ENCODE measurements around the gene SYTL5.

Gene SYTL5

GRCh38 chrX:38163193-38163592 lies 156.8 kb downstream of the SYTL5 start:
- H3K4me3 ChIP-seq (replicated peaks; ENCODE audit: low read depth, low read length) = no peak overlapping the region
- no peak for TF ChIP-seq CTCF (IDR thresholded peaks at IDR 0.05; ENCODE audit: low read depth, low read length, missing control alignments)
- DNase-seq (ENCODE audit: extremely low read depth, low read depth) = no peak

DNA sequence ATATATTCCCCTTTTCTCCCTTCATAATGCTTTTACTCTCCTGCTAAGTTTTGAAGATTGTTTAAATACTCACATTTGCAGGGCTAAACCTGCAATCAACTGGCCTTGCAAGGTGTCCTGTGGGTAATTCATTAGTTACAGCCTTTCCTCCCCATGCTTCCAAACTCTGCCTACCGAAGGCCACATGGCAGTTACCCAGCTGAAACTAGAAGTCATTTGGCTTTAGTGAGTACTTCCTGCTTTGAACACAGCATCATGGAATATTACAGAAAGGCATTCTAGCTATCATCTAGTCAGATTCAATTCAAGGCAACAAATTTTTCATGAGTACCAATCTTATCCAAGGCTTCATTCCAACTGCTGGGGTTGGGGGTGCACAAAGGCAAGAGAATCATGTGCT lies 158.7 kb downstream of the SYTL5 start:
- no peak for TF ChIP-seq CTCF (IDR thresholded peaks at IDR 0.05; ENCODE audit: low read depth, low read length, missing control alignments)
- H3K4me3 ChIP-seq (replicated peaks; ENCODE audit: low read depth, low read length) = no peak overlapping the region
- no peak for DNase-seq (ENCODE audit: extremely low read depth, low read depth)

GRCh38 chrX:38166478-38167083 lies 160.2 kb downstream of the SYTL5 start:
- no peak for TF ChIP-seq CTCF (IDR thresholded peaks at IDR 0.05; ENCODE audit: low read depth, low read length, missing control alignments)
- H3K4me3 ChIP-seq (replicated peaks; ENCODE audit: low read depth, low read length) = no peak overlapping the region
- DNase-seq (ENCODE audit: extremely low read depth, low read depth) = no peak

GRCh38 chrX:38170556-38170955 lies 164.2 kb downstream of the SYTL5 start:
- H3K4me3 ChIP-seq (replicated peaks; ENCODE audit: low read depth, low read length) = no peak overlapping the region
- no peak for TF ChIP-seq CTCF (IDR thresholded peaks at IDR 0.05; ENCODE audit: low read depth, low read length, missing control alignments)
- DNase-seq (ENCODE audit: extremely low read depth, low read depth) = no peak

DNA sequence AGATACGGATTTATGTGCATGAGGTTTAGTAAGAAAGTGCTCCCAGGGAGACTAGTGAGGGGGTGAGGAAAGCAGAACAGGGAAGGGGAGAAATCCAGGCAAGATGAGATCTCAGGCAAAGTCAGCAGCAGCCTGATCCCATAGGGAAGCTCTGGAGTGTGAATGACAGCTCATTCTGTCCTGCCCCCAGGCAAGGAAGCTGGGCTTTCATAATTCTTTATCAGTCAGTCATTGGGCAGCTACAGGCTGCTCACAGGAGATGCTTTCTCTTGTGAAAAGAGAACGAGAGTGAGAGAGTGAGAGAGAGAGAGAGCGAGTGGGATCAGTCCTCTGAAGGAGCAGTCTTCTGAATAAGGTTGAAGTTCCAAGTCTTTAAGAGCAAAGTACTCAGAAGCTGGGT lies 166.2 kb downstream of the SYTL5 start:
- DNase-seq (ENCODE audit: extremely low read depth, low read depth) = no peak
- no peak for TF ChIP-seq CTCF (IDR thresholded peaks at IDR 0.05; ENCODE audit: low read depth, low read length, missing control alignments)
- no peak overlapping the region for H3K4me3 ChIP-seq (replicated peaks; ENCODE audit: low read depth, low read length)

GRCh38 chrX:38175139-38175538 lies 168.8 kb downstream of the SYTL5 start:
- peak; percentile 43 for TF ChIP-seq CTCF (IDR thresholded peaks at IDR 0.05; ENCODE audit: low read depth, low read length, missing control alignments)
- no peak overlapping the region for H3K4me3 ChIP-seq (replicated peaks; ENCODE audit: low read depth, low read length)
- no peak for DNase-seq (ENCODE audit: extremely low read depth, low read depth)

DNA sequence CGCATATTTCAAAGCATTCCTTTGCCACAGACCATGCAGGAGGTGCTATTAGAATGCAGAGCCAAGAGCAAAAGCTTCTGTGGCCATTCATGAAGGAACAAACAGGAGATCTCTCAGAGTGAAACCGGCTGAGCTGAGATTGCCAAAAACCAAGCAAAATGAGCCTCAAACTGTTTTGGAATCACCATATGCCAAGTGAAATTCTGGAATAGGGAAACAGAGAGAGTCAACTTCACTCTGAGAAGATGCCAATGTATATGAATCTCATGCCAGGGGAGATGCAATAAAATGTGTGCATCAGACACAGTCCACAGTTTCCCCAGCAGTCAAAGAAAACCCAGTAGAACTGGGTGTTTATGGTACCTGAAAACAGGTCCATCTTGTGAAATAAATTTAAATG lies 172.0 kb downstream of the SYTL5 start:
- H3K4me3 ChIP-seq (replicated peaks; ENCODE audit: low read depth, low read length) = no peak overlapping the region
- no peak for TF ChIP-seq CTCF (IDR thresholded peaks at IDR 0.05; ENCODE audit: low read depth, low read length, missing control alignments)
- DNase-seq (ENCODE audit: extremely low read depth, low read depth) = no peak

Data from HFF-Myc (cell line).